HAP-1 (cell line): Measurements from ENCODE around the gene ACHE.
"Not testable (repeated sequence)": the region's sequence is repeated elsewhere in the genome, so short reads cannot be mapped to it uniquely, and the experiment has no call there.

Experiments used
- DNase-seq, 2 experiments: peaks; one replicate each; pipeline ENCODE4 v3.0.0-alpha.2; 2016 to 2020; ENCODE audit warnings: low spot score in 2 of 2
- H3K27me3 ChIP-seq: fragments of 250-450 bp; sonication (Bioruptor Pico); 2 replicates; pipeline ENCODE4 v1.5.1; 2020; ENCODE audit warnings: low read depth, mild to moderate bottlenecking, moderate library complexity
- H3K36me3 ChIP-seq: fragments of 250-450 bp; sonication (Bioruptor Pico); replicated peaks from 2 replicates; pipeline ENCODE4 v1.5.1; 2020; ENCODE audit warnings: mild to moderate bottlenecking
- H3K4me1 ChIP-seq: fragments of 250-450 bp; sonication (Bioruptor Pico); 2 replicates; pipeline ENCODE4 v1.5.1; 2020; ENCODE audit warnings: mild to moderate bottlenecking
- H3K4me3 ChIP-seq: fragments of 250-450 bp; sonication (Bioruptor Pico); 2 replicates; pipeline ENCODE4 v1.5.1; 2020; ENCODE audit warnings: mild to moderate bottlenecking, moderate library complexity
- H3K9me3 ChIP-seq: fragments of 250-450 bp; sonication (Bioruptor Pico); 2 replicates; pipeline ENCODE4 v1.5.1; 2020; ENCODE audit warnings: mild to moderate bottlenecking, moderate library complexity
- in situ Hi-C: fragments of 300-500 bp; cut with MboI; formaldehyde crosslinking; loops from 3 replicates; pipeline ENCODE4 v1.14.3; 2020; ENCODE audit warnings: low sequenced_read_pairs, inconsistent platforms, mixed read lengths

ACHE gene

DNA sequence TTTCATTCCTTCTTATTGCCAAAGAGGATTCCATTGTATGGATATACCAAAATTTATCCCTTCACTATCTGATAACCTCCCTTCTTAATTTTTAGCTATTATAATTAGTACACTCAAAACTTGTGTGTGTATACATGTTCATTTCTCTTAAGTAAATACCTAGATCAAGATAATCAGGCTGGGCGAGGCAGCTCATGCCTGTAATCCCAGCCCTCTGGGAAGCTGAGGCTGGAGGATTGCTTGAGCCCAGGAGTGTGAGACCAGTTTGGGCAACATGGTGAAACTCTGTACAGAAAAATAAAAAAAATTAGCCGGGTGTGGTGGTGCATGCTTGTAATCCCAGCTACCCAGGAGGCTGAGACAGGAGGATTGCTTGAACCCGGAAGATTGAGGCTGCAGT is 15.8 kb upstream of the ACHE start:
- Histone ChIP-seq H3K27me3 (no peaks in the 10 kb centered on the region), H3K4me1 (no peaks in the 10 kb centered on the region), H3K9me3 (no peaks in the 10 kb centered on the region), H3K4me3 (no peak overlapping the region), H3K36me3 (no peaks in the 10 kb centered on the region)
- in situ Hi-C loops = no loop called here
- no peak for DNase-seq

DNA sequence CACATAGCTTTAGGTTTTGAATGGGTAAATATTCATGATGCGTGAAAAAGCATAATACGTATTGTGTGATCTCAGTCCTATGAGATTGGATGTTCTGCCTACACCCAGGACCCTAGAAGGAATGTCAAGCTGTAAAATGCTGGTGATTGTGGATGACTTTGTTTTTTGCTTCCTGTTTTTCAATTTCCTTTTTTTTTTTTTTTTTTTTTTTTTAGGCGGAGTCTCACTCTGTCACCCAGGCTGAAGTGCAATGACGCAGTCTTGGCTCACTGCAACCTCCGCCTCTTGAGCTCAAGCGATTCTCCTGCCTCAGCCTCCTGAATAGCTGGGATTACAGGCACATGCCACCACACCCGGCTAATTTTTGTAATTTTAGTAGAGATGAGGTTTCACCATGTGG is 14.8 kb upstream of the ACHE start:
- H3K4me3 ChIP-seq, in situ Hi-C loops, H3K36me3 ChIP-seq, H3K4me1 ChIP-seq, H3K9me3 ChIP-seq, H3K27me3 ChIP-seq, DNase-seq: not testable (repeated sequence)

DNA sequence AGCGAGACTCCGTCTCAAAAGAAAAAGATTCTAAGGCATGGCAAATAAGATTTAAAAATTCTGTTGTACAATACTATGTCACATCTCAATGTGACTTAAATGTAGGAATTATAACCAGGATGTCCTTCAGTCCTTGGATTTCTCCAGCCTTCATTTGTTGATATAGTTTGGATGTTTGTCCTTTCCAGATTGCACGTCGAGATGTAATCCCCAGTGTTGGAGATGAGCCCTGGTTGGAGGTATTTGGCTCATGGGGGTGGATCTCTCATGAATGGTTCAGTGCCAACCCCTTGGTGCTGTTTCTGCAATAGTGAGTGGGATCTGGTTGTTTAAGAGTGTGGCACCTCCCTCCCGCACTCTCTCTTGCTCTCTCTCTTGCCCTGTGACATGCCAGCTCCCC is 12.8 kb upstream of the ACHE start:
- H3K4me3 ChIP-seq = no peak overlapping the region
- H3K36me3 ChIP-seq = no peaks in the 10 kb centered on the region
- in situ Hi-C loops = no loop called here
- no peaks in the 10 kb centered on the region for H3K27me3 ChIP-seq
- DNase-seq = no peak
- H3K4me1 ChIP-seq = no peaks in the 10 kb centered on the region
- no peaks in the 10 kb centered on the region for H3K9me3 ChIP-seq

DNA sequence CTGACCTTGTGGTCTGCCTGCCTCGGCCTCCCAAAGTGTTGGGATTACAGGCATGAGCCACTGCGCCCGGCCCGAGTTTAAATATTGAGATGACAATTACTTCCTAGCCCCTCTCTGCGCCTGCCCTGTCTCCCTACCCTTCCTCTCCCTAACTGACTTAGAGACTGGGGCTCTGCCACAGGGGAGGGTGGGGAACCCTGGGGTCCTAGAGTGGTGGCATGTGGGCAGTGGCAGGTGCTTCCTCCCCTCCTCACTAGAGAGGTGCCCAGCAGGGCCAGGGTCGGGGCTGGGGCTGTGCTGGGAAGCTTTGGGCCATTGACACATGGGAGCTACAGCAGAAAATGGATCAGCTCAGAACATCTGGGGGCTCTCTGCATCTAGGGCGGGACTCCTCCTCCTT is 7.0 kb upstream of the ACHE start:
- DNase-seq = no peak
- no peaks in the 10 kb centered on the region for H3K36me3 ChIP-seq
- no peaks in the 10 kb centered on the region for H3K9me3 ChIP-seq
- H3K27me3 ChIP-seq = no peaks in the 10 kb centered on the region
- no peaks in the 10 kb centered on the region for H3K4me1 ChIP-seq
- in situ Hi-C loops = no loop called here
- no peak overlapping the region for H3K4me3 ChIP-seq

DNA sequence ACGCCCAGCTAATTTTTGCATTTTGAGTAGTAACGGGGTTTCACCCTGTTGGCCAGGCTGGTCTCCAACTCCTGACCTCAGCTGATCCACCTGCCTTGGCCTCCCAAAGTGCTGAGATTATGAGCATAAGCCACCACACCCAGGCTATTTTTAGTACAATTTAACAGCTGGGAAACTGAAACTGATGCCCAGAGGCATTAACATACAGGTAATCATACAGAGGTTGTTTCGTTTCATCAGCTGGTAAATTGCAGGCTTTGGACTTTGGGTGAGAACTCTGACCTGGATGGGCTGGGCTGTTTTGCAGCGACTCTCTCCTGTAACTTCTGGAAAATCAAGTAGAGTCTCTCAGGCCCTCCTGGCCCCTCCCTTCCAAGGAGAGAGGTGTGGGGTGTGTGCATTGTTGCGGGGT is 6.2 kb upstream of the ACHE start:
- no peaks in the 10 kb centered on the region for H3K4me1 ChIP-seq
- no peak overlapping the region for H3K4me3 ChIP-seq
- in situ Hi-C loops = no loop called here
- no peaks in the 10 kb centered on the region for H3K36me3 ChIP-seq
- no peaks in the 10 kb centered on the region for H3K9me3 ChIP-seq
- no peaks in the 10 kb centered on the region for H3K27me3 ChIP-seq
- no peak for DNase-seq

DNA sequence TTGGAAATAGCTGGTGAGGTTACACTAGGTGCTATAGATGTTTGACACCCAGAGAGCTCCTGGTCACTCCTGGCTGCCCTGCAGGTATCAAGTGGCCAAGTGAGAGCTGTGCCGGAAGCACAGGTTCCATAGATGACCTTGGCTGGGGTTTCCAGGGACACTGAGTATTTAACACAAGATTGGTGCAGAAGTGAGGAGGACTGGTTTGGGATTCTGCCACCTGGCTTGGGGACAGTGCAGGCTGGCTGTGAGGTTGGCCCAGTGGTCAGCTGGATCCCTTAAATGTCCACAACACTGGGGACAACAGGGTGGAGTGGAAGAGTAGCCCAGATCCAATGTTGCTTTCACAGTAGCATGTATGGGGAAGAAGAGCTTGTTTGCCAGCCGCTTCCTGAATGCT is 5.3 kb upstream of the ACHE start:
- in situ Hi-C loops = no loop called here
- Histone ChIP-seq H3K4me3 (no peak overlapping the region), H3K9me3 (no peaks in the 10 kb centered on the region), H3K27me3 (peaks cover 4% of the 10 kb centered on the region; the same call in 1 of the 2 replicates), H3K36me3 (no peaks in the 10 kb centered on the region), H3K4me1 (peaks cover 4% of the 10 kb centered on the region)
- DNase-seq = no peak

DNA sequence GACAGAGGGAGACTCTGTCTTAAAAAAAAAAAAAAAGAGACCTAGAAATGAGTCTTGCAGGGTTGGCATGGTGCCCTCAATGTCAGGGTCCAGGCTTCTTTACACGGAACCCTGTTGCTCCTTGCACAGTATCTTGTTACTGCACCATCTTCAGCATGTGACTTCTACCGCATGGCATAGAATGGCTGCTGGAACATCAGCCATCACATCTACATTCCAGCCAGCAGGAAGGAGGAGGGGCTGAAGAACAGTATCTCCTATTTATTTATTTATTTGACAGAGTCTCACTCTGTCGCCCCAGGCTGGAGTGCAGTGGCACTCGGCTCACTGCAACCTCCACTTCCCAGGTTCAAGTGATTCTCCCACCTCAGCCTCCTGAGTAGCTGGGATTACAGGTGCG is 3.7 kb upstream of the ACHE start:
- Histone ChIP-seq H3K27me3 (peaks cover 4% of the 10 kb centered on the region; the same call in 1 of the 2 replicates), H3K36me3 (no peaks in the 10 kb centered on the region), H3K4me3 (no peak overlapping the region), H3K4me1 (peaks cover 4% of the 10 kb centered on the region), H3K9me3 (no peaks in the 10 kb centered on the region)
- DNase-seq = no peak
- in situ Hi-C loops = loop anchor here (10.0 kb wide), 1 partner anchor 395 kb away; no protein-coding TSS in a partner anchor

DNA sequence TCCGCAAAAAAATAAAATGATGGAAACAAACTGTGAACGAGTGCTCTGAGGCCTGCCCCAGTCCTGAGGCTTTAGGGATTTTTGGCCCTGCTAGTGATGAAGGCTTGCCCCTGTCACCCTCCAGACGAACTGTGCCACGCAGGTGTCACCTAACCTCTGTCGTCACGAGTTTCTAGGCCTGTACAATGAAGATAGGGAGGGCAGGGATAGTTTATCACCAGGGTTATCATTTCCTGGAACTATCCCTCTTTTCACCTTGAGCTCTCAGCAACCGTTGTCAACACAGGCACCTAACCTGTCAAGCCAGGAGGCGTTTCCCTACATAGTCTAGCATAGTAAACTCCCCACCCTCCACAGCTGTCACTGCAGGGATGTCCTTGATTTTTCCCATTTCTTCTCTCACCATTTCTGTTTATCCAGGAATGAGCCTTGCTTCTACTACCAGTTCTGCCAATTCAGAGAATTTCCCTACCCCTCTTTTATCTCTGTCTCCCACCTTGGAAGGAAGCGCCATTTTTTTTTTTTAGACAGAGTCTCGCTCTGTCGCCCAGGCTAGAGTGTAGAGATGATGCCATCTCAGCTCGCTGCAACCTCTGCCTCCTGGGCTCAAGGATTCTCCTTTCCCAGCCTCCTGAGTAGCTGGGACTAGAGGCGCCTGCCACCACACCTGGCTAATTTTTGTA is 2.2 kb upstream of the ACHE start:
- Histone ChIP-seq H3K9me3 (no peaks in the 10 kb centered on the region), H3K4me1 (peaks cover 4% of the 10 kb centered on the region), H3K36me3 (no peaks in the 10 kb centered on the region), H3K27me3 (peaks cover 4% of the 10 kb centered on the region; the same call in 1 of the 2 replicates), H3K4me3 (no peak overlapping the region)
- in situ Hi-C loops = loop anchor here (10.0 kb wide), 1 partner anchor 397 kb away; no protein-coding TSS in a partner anchor
- DNase-seq = no peak

DNA sequence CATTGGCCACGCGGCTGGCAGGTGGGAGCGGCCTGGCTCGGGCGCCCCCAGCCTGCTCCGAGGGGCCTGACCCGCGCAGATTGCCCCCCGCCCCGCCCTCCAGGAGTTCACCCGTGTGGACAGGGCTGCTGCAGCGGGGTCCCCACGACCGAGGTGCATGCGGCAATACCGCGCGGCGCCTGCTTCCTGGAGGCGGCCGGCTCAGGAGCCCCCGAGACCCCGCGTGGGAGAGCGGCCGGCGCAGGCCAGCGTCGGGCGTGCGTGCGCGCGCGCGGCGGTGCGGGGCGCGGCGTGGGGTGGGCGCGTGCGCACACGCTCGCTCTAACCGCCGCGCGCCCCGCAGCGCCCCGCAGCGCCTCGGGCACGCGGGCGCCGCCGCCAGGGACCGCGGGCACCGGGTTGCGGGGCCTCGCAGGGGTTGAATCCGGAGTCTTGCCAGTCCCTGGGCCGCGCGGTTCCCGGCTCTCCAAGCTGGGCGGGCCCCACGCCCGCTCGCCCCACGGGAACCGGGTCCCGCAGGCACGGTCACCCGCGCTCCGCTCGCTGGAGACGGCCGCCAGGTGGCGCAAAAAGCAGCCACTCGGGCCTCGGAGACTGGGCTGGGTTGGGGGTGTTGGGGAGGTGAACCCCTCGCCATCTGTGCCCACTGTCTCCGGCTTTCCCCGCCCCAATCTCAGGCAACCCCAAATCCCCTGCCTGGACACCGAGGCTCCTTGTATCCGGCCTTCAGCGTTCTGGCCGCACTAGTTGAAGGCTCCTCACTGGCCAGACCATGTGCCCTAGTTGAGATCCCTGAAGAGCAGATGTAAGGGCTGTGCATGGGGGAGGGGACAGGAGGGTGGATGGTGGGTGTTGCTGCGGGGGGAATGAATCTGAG is 1.3 kb upstream of the ACHE start:
- H3K4me3 ChIP-seq = peak overlapping the region; percentile 50
- peak in 1 of 2 experiments; percentile 41 for DNase-seq
- H3K36me3 ChIP-seq = no peaks in the 10 kb centered on the region
- peaks cover 4% of the 10 kb centered on the region for H3K4me1 ChIP-seq
- no peaks in the 10 kb centered on the region for H3K9me3 ChIP-seq
- in situ Hi-C loops = loop anchor here (10.0 kb wide), 1 partner anchor 398 kb away; no protein-coding TSS in a partner anchor
- H3K27me3 ChIP-seq = peaks cover 4% of the 10 kb centered on the region; the same call in 1 of the 2 replicates

DNA sequence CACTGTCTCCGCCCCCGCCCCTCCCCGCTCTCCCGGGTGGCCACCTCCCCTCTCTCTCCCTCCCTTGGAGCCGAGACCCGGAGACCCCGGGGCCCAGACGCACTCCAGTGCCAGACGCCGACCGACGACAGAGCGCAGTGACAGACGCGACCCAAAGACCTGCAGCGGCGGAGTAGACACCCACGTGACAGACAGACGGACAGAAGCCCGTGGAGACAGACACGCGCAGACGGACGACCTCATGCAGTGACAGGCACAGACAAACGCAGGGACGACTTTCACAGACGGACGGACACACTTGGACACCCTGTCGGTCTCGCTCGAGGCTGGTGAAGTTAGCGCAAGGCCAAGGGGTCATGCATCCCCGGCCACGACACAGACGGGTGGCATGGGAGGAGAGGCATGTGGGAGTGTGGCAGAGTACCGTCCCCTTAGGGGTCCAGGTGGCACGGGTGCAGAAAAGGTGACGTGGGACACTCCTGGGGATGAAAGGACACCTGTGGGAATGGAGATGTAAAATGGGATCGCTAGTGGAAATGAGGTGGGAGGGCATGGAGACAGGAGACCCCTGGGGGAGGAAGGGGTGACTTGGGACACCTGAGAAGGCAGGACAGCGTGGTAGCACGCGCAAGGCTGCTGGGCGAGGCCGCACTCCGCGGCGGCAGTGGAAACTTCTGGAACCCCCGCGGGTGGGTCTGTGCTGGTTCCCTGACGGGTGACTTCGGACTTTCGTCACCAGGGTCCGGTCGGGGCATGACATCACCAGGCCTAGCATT is 456 bp upstream of the ACHE start:
- H3K27me3 ChIP-seq = peaks cover 4% of the 10 kb centered on the region; the same call in 1 of the 2 replicates
- in situ Hi-C loops = loop anchor here (10.0 kb wide), 1 partner anchor 399 kb away; no protein-coding TSS in a partner anchor
- H3K9me3 ChIP-seq = no peaks in the 10 kb centered on the region
- DNase-seq = peak in 1 of 2 experiments; percentile 83
- H3K36me3 ChIP-seq = no peaks in the 10 kb centered on the region
- peaks cover 4% of the 10 kb centered on the region for H3K4me1 ChIP-seq
- peak overlapping the region; percentile 50 for H3K4me3 ChIP-seq

DNA sequence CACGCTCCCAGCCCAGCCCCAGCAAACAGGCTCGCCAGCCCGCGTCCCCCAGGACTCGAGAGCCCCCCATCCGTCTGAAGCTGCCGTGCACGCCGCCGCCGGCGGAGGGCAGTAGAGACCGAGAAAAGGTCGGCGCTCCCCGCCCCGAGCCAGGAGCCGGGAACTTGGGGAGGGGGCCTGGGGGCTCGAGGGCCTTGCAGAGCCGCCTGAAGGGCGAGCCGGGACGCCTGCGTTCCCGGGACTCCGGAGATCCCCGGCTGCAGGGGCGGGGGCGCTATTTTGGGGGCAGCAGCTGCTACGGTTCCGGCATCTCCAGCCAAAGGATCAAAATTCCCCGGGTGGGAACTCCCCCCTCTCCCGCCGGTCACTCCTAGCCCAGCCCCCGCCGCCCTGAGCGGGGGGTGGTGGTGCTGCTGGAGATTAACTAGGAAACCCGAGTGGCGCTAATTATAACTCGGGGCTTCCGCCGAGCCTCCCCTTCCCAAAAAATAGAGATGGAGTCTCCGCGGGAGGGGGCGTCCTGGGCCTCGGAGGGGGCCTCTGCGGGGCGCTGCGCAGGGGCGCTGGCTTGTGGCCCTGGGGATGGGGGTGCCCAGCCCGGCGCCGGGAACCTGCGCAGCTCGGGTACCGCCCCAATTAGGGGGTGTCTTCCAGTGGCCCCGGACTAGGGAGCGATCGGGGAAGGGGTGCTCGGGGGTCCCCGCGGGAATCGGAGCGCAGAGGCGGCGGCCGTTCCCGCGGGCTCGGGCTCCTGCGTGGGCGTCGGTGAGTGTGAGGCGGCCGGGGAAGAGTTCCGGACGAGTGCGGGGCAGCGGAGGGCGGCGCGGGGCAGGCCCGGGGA is 608 bp downstream of the ACHE start:
- Histone ChIP-seq H3K27me3 (peaks cover 4% of the 10 kb centered on the region; the same call in 1 of the 2 replicates), H3K4me3 (peak overlapping the region; percentile 50), H3K4me1 (peaks cover 10% of the 10 kb centered on the region), H3K9me3 (no peaks in the 10 kb centered on the region), H3K36me3 (no peaks in the 10 kb centered on the region)
- in situ Hi-C loops = loop anchor here (5.0 to 10.0 kb wide), 2 partner anchors 167 to 400 kb away; no protein-coding TSS in a partner anchor
- peak; percentile 27 to 86 for DNase-seq

DNA sequence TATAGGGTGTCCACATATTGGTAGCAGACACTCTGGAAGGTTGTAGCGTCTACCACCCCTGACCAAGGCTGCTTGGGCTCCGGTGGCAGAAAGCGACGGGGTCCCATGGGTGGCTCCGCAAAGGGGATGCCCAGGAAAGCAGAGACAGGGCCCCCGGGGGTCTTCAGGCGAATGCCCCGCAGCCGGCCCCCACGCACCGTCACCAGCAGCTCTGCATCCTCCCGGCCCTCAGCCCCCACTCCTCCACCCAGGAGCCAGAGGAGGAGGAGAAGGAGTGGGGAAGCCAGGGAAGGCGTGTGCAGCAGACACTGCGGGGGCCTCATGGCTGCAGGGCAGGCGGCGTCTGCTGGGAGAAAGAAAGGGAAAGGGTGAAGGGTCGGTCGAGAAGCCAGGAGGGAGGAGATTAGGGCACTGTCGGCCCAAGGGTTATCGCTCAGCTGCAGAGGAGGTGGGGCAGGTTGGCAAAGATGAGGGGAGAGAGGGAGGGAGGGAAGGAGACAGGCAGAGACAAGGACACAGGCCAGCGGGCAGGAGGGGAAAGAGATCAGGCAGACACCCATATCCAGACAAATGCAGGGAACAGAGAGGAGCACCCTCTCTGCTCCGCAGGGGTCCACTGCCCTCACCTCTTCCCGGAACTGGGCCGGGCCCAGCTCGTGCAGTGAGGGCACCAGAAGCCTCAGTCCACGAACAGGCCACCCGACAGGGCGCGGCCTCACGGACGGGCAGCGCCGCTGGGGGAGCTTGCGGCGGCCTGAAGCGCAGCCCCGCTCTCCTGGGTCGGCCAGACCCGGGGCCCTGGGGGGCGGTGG is 1.6 kb downstream of the ACHE start:
- Histone ChIP-seq H3K36me3 (peaks cover 2% of the 10 kb centered on the region), H3K27me3 (peaks cover 4% of the 10 kb centered on the region; the same call in 1 of the 2 replicates), H3K9me3 (no peaks in the 10 kb centered on the region), H3K4me1 (peaks cover 13% of the 10 kb centered on the region), H3K4me3 (peak overlapping the region; percentile 50)
- no peak for DNase-seq
- in situ Hi-C loops = loop anchor here (5.0 to 10.0 kb wide), 2 partner anchors 168 to 401 kb away; no protein-coding TSS in a partner anchor
